GM12878 (cell line): ENCODE results near the gene DLG1. TPM values are rescaled to one million over a fixed set of nuclear protein-coding genes. Genes with fewer than 3 reads are reported as not detected.

ENCODE experiments used
- ATAC-seq: fragments of 200-7000 bp; cut with Tn5 transposase; 3 replicates; pipeline ENCODE4 v1.9.1; 2020; ENCODE audit warnings: mild to moderate bottlenecking, moderate library complexity
- BruUV-seq: library from RNA; stranded (reverse); fragments of 400-500 nt; replicated peaks from 2 replicates; lab custom pipeline; 2021; lab: Mats Ljungman, UMichigan
- CTCF ChIA-PET: fragments of 300-600 bp; sonication (Branson Sonifier 250); formaldehyde crosslinking; extraction: SDS; loops from one replicate; lab custom pipeline; 2021; ENCODE audit warnings: inconsistent platforms; lab: Yijun Ruan, JAX
- POLR2A ChIA-PET: fragments of 350-600 bp; formaldehyde crosslinking; extraction: SDS; loops from one replicate; lab custom pipeline; 2021; ENCODE audit warnings: inconsistent platforms; lab: Charles Lee
- RAD21 ChIA-PET: fragments of 300-600 bp; sonication (Branson Sonifier 250); formaldehyde crosslinking; loops from one replicate; lab custom pipeline; 2023; ENCODE audit warnings: antibody characterized with exemption; ENCODE audit not compliant: unreplicated experiment; lab: Charles Lee
- SMC1A ChIA-PET: fragments of 300-600 bp; sonication (Branson Sonifier 250); formaldehyde crosslinking; loops from one replicate; lab custom pipeline; 2023; ENCODE audit not compliant: unreplicated experiment, uncharacterized antibody; lab: Charles Lee
- DNase-seq: peaks from one replicate; pipeline ENCODE4 v3.0.0-alpha.2; 2011; ENCODE audit warnings: low read depth, low spot score
- FAIRE-seq: peaks from 3 replicates; lab custom pipeline; 2011; peaks lifted over from hg19 to GRCh38; lab: Jason Lieb, UNC
- H2AFZ ChIP-seq: 2 replicates; pipeline ENCODE4 v1.6.0; 2011; ENCODE audit warnings: low read depth, low read length, control low read depth; ENCODE audit not compliant: control insufficient read depth
- H3K27ac ChIP-seq: 2 replicates; pipeline ENCODE4 v1.5.1; 2011; ENCODE audit warnings: control low read depth; ENCODE audit not compliant: control insufficient read depth, insufficient read depth
- H3K27me3 ChIP-seq, 2 experiments: replicated peaks in 1 of 2; 2 replicates each; pipeline versions ENCODE4 v1.6.0 to v1.6.1; 2011; ENCODE audit warnings: low read length in 1 of 2; ENCODE audit not compliant: control insufficient read depth in 2 of 2, insufficient read depth in 2 of 2
- H3K36me3 ChIP-seq, 2 experiments: 2 replicates each; pipeline ENCODE4 v1.5.1; 2011; ENCODE audit warnings: low read length in 1 of 2; ENCODE audit not compliant: control insufficient read depth in 2 of 2, insufficient read depth in 2 of 2
- H3K4me1 ChIP-seq: 2 replicates; pipeline ENCODE4 v1.6.1; 2011; ENCODE audit warnings: mild to moderate bottlenecking, low read length, moderate library complexity, mixed read lengths; ENCODE audit not compliant: control insufficient read depth, insufficient read depth
- H3K4me2 ChIP-seq: 2 replicates; pipeline ENCODE4 v1.6.0; 2011; ENCODE audit warnings: control low read depth; ENCODE audit not compliant: control insufficient read depth, insufficient read depth
- H3K4me3 ChIP-seq: fragments of 200-600 bp; sonication (generic); 2 replicates; pipeline ENCODE4 v1.5.1; 2016
- H3K79me2 ChIP-seq: 2 replicates; pipeline ENCODE4 v1.6.0; 2011; ENCODE audit warnings: low read length; ENCODE audit not compliant: control insufficient read depth, insufficient read depth
- H3K9ac ChIP-seq: 2 replicates; pipeline ENCODE4 v1.8.0; 2011; ENCODE audit warnings: low read length, control low read depth, mixed read lengths; ENCODE audit not compliant: control insufficient read depth, insufficient read depth
- H3K9me3 ChIP-seq: replicated peaks from 3 replicates; pipeline ENCODE4 v1.5.1; 2011; ENCODE audit warnings: mild to moderate bottlenecking, low read length; ENCODE audit not compliant: control insufficient read depth, insufficient read depth
- H4K20me1 ChIP-seq: 2 replicates; pipeline ENCODE4 v1.6.0; 2011; ENCODE audit not compliant: control insufficient read depth, insufficient read depth
- E2F8 ChIP-seq: fragments of 450-650 bp; IDR thresholded peaks from 2 replicates; pipeline ENCODE4 v1.6.1; 2018; ENCODE audit warnings: mild to moderate bottlenecking, low read depth, moderate library complexity; ENCODE audit not compliant: partially characterized antibody
- FOXK2 ChIP-seq: fragments of 450-650 bp; IDR thresholded peaks from 2 replicates; pipeline ENCODE4 v1.6.1; 2017; ENCODE audit warnings: mild to moderate bottlenecking, moderate library complexity
- HDGF ChIP-seq: fragments of 450-650 bp; IDR thresholded peaks from 2 replicates; pipeline ENCODE4 v1.6.1; 2016; ENCODE audit warnings: antibody characterized with exemption
- IKZF2 ChIP-seq, 2 experiments: fragments of 450-650 bp; IDR thresholded peaks; 2 replicates each; pipeline ENCODE4 v1.6.1; 2017; ENCODE audit warnings: mild to moderate bottlenecking in 2 of 2, moderate library complexity in 2 of 2
- LARP7 ChIP-seq: fragments of 450-650 bp; IDR thresholded peaks from 2 replicates; pipeline ENCODE4 v1.6.1; 2017; ENCODE audit warnings: mild to moderate bottlenecking
- MLLT1 ChIP-seq: fragments of 450-650 bp; IDR thresholded peaks from 2 replicates; pipeline ENCODE4 v1.6.1; 2016; ENCODE audit warnings: mild to moderate bottlenecking
- MTA2 ChIP-seq: fragments of 450-650 bp; IDR thresholded peaks from 2 replicates; pipeline ENCODE4 v1.6.1; 2016; ENCODE audit warnings: low read depth, mild to moderate bottlenecking, moderate library complexity
- NFYB ChIP-seq: IDR thresholded peaks from 2 replicates; pipeline ENCODE4 v1.6.1; 2011; ENCODE audit warnings: low read depth, mild to moderate bottlenecking, low read length, improper control_type of control experiment, moderate library complexity; ENCODE audit not compliant: insufficient read depth
- POLR2A ChIP-seq: IDR thresholded peaks from 2 replicates; pipeline ENCODE4 v1.6.1; 2011; ENCODE audit warnings: low read depth, mild to moderate bottlenecking, low read length
- RAD21 ChIP-seq: IDR thresholded peaks from 2 replicates; pipeline ENCODE4 v1.6.1; 2011; ENCODE audit warnings: mild to moderate bottlenecking, low read depth, low read length, moderate library complexity; ENCODE audit not compliant: insufficient read depth
- SREBF2 ChIP-seq: IDR thresholded peaks from 2 replicates; pipeline ENCODE4 v1.6.1; 2012; ENCODE audit warnings: mild to moderate bottlenecking, low read length
- WGBS: methylation state at CpG from one replicate; pipeline ENCODE4 v1.1.6; 2016; ENCODE audit warnings: low lambda C conversion rate; ENCODE audit not compliant: insufficient replicate concordance, insufficient coverage; ENCODE audit errors: missing lambda C conversion rate; 5-methylcytosine and 5-hydroxymethylcytosine counted together
- in situ Hi-C: fragments of 300-500 bp; cut with MboI; formaldehyde crosslinking; loops from 9 replicates; pipeline ENCODE4 v1.14.3; 2018; ENCODE audit warnings: mixed read lengths
- intact Hi-C: fragments of 100-400 bp; cut with micrococcal nuclease; formaldehyde crosslinking; loops from one replicate; pipeline ENCODE4 v1.14.2; 2022; ENCODE audit not compliant: unreplicated experiment
- polyA plus RNA-seq, 11 experiments: library from polyadenylated mRNA; depleted of rRNA in 4 of 11; unstranded in 6 of 11; stranded (reverse) in 5 of 11; fragments of >200 nt; fragmentation: Nextera tagmentation in 4 of 11; fragmentation: Illumina TruSeq in 1 of 11; extraction: Ambion mirVana in 4 of 11; extraction: Trizol in 1 of 11; gene quantifications; 1 replicate in 1 of 11; 2 replicates in 10 of 11; pipeline versions ENCODE4 v1.2.1 to v1.2.3, GENCODE V29; 2011 to 2016; ENCODE audit warnings: inconsistent platforms in 2 of 11, missing spikeins in 2 of 11, low read depth in 1 of 11
- total RNA-seq, 4 experiments: library from RNA; depleted of rRNA in 3 of 4; stranded (reverse); fragments of >200 nt in 3 of 4; fragmentation: Illumina TruSeq in 1 of 4; extraction: Trizol in 1 of 4; gene quantifications; 2 replicates each; pipeline versions ENCODE4 v1.2.1 to v1.2.3, GENCODE V29; 2013 to 2021
- TF ChIP-seq, protein P1 (sequence below): fragments of 450-650 bp; conservative IDR thresholded peaks from 2 replicates; pipeline ENCODE4 v1.6.1; 2017; ENCODE audit warnings: mild to moderate bottlenecking, moderate library complexity
- TF ChIP-seq, protein P2 (sequence below): fragments of 450-650 bp; IDR thresholded peaks from 2 replicates; pipeline ENCODE4 v1.6.1; 2017; ENCODE audit warnings: mild to moderate bottlenecking, moderate library complexity

The DLG1 gene
- total and polyA plus RNA-seq, 10 of the 15 experiments (the other 5 are each of a cell fraction or from before 2014, with no cell fraction given) = 9.2 to 63.1 (median 40.1) TPM

- TF ChIP-seq, protein P1, sequence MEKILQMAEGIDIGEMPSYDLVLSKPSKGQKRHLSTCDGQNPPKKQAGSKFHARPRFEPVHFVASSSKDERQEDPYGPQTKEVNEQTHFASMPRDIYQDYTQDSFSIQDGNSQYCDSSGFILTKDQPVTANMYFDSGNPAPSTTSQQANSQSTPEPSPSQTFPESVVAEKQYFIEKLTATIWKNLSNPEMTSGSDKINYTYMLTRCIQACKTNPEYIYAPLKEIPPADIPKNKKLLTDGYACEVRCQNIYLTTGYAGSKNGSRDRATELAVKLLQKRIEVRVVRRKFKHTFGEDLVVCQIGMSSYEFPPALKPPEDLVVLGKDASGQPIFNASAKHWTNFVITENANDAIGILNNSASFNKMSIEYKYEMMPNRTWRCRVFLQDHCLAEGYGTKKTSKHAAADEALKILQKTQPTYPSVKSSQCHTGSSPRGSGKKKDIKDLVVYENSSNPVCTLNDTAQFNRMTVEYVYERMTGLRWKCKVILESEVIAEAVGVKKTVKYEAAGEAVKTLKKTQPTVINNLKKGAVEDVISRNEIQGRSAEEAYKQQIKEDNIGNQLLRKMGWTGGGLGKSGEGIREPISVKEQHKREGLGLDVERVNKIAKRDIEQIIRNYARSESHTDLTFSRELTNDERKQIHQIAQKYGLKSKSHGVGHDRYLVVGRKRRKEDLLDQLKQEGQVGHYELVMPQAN = peak; percentile 17; the same call in 1 of the 2 replicates
- TF ChIP-seq SREBF2 (no peak), IKZF2 (IDR thresholded peaks at IDR 0.05) (peak; percentile 15 to 26; a peak in 2 of 4 replicates), POLR2A (peak; percentile 85), LARP7 (no peak; the same call in 1 of the 2 replicates), E2F8 (no peak), NFYB (no peak), MTA2 (peak; percentile 45; the same call in 1 of the 2 replicates)
These were observed at the start of gene DLG1 (continued) for GRCh38 chr3:197298341-197298944.

GRCh38 chr3:197348014-197348413 lies 49.6 kb upstream of the DLG1 start:
- BruUV-seq = no TSS peak
- ChIA-PET SMC1A (no interaction called here), POLR2A (no interaction called here), RAD21 (no interaction called here), CTCF (no interaction called here)
- no peaks in the 10 kb centered on the region for H3K36me3 ChIP-seq
- H3K79me2 ChIP-seq = no peaks in the 10 kb centered on the region
- H4K20me1 ChIP-seq = no peaks in the 10 kb centered on the region
- no peaks in the 10 kb centered on the region for H3K4me1 ChIP-seq
- WGBS = 57% methylated on average over 6 of the region's 6 CpGs
- intact Hi-C loops (no loop called here), in situ Hi-C loops (no loop called here)
- FAIRE-seq = no peak
- H3K4me3 ChIP-seq = no peak overlapping the region
- no peaks in the 10 kb centered on the region for H3K27me3 ChIP-seq
- DNase-seq = no peak
- H2AFZ ChIP-seq = no peak overlapping the region
- no peak for ATAC-seq
- H3K9ac ChIP-seq = no peak overlapping the region
- no peak overlapping the region for H3K27ac ChIP-seq
- H3K9me3 ChIP-seq = no peaks in the 10 kb centered on the region
- H3K4me2 ChIP-seq = no peak overlapping the region
- no peak for TF ChIP-seq HDGF
- no peak for TF ChIP-seq FOXK2
- TF ChIP-seq, protein P2, sequence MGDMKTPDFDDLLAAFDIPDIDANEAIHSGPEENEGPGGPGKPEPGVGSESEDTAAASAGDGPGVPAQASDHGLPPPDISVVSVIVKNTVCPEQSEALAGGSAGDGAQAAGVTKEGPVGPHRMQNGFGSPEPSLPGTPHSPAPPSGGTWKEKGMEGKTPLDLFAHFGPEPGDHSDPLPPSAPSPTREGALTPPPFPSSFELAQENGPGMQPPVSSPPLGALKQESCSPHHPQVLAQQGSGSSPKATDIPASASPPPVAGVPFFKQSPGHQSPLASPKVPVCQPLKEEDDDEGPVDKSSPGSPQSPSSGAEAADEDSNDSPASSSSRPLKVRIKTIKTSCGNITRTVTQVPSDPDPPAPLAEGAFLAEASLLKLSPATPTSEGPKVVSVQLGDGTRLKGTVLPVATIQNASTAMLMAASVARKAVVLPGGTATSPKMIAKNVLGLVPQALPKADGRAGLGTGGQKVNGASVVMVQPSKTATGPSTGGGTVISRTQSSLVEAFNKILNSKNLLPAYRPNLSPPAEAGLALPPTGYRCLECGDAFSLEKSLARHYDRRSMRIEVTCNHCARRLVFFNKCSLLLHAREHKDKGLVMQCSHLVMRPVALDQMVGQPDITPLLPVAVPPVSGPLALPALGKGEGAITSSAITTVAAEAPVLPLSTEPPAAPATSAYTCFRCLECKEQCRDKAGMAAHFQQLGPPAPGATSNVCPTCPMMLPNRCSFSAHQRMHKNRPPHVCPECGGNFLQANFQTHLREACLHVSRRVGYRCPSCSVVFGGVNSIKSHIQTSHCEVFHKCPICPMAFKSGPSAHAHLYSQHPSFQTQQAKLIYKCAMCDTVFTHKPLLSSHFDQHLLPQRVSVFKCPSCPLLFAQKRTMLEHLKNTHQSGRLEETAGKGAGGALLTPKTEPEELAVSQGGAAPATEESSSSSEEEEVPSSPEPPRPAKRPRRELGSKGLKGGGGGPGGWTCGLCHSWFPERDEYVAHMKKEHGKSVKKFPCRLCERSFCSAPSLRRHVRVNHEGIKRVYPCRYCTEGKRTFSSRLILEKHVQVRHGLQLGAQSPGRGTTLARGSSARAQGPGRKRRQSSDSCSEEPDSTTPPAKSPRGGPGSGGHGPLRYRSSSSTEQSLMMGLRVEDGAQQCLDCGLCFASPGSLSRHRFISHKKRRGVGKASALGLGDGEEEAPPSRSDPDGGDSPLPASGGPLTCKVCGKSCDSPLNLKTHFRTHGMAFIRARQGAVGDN = no peak
- no peak for TF ChIP-seq RAD21
- no peak for TF ChIP-seq MLLT1
